ENCODE measurements around the gene RIMBP2. TPM values are rescaled to one million over a fixed set of nuclear protein-coding genes. Genes with fewer than 3 reads are reported as not detected.

The RIMBP2 gene
- total and polyA plus RNA-seq, 9 of the 15 experiments (the other 6 are each of a cell fraction or from before 2014, with no cell fraction given): not detected

DNA sequence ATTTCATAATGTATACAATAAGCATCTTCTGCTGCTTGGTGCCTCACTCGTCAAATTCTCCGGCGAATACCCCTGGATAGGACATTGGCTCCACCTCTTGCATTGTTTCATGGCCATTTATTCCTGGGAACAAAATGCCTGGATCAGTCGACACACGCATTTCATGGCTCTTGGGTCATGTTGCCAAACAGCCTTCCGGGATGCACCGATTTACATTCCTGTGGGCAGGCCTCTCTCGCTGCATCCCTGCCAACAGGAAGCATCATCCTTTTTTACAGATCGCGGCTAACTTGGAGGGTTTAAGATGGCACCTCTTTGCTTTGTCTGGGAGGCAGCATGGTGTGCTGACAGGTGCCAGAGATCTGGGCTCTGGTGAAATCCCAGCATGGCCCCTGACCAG is 32.7 kb upstream of the RIMBP2 start (continued):
- TF ChIP-seq ZNF609 (CRISPR knock-in tag; IDR thresholded peaks at IDR 0.05; ENCODE audit: borderline replicate concordance) (no peak), RBM17 (IDR thresholded peaks at IDR 0.05; ENCODE audit: borderline replicate concordance, low read depth, low read length) (no peak), ZNF165 (CRISPR knock-in tag; IDR thresholded peaks at IDR 0.05; ENCODE audit: borderline replicate concordance) (no peak), EGR1 (conservative IDR thresholded peaks at IDR 0.05) (no peak), TGIF2 (CRISPR knock-in tag; IDR thresholded peaks at IDR 0.05) (no peak), KDM1A (IDR thresholded peaks at IDR 0.05) (no peak), CSDE1 (IDR thresholded peaks at IDR 0.05) (no peak), ILF3 (IDR thresholded peaks at IDR 0.05; ENCODE audit: borderline replicate concordance) (no peak)
- TF ChIP-seq, protein P1, sequence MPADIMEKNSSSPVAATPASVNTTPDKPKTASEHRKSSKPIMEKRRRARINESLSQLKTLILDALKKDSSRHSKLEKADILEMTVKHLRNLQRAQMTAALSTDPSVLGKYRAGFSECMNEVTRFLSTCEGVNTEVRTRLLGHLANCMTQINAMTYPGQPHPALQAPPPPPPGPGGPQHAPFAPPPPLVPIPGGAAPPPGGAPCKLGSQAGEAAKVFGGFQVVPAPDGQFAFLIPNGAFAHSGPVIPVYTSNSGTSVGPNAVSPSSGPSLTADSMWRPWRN (IDR thresholded peaks at IDR 0.05; ENCODE audit: low read depth): no peak

All from K562 (cell line).